ENCODE measurements around the gene CPT1B. TPM values are rescaled to one million over a fixed set of nuclear protein-coding genes. Genes with fewer than 3 reads are reported as not detected.

CPT1B gene
- total and polyA plus RNA-seq, 12 donors = 61.2 to 487 (median 398) TPM

DNA sequence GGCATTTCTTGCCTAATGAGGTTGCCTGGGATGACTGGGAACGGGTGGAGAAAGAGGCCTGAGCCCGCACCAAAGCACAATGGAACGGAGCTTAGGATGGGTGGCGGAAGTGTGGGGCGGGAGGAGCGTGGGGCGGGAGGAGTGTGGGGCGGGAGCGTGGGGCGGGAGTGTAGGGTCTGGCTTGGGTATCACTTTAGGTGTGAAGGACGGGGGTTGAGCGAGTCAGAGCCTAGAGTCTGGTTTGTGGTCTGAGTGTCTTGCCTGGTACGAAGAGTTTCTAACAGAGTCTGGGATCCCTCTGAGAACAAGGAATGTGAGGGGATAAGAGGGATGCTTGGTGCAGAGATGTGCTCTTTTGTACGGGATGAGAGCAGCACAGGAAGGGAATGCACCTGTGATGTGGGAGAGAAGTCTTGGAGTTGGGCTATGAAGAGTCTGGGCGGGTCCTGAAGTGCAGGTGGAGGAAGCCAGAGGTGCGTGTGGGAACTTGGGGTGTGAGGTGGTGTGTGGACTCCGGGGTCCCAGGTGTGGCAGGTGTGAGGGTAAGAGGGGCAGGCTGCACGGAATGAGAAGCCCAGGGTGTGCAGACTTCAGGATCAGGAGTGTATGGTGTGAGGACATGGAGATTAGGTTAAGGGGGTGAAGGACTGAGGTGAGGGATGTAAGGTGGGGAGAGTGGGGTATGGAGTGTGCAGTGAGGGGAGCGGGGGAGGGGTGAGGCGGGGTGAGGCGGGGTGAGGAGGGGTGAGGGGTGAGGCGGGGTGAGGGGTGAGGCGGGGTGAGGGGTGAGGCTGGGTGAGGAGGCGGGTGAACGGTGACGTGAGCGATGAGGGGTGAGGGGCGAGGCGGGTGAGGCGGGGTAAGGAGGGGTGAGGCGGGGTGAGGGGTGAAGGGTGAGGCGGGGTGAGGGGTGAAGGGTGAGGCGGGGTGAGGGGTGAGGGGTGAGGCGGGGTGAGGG, 16.5 kb downstream of the CPT1B start:
- DNase-seq (no peak), ATAC-seq (no peak)
- no peaks in the 10 kb centered on the region for H3K36me3 ChIP-seq
- intact Hi-C loops (cut with DNase I) = loop anchor here in 2 of 10 donors (2.0 to 5.0 kb wide), 2 partner anchors 21 to 34 kb away; partner anchors contain the start of genes CHKB (in 1 of the 2) and SCO2 (in 1 of the 2)
- H3K27me3 ChIP-seq = no peaks in the 10 kb centered on the region
- WGBS, 2 donors = 71 to 81% methylated on average over 21 to 23 of the region's 34 CpGs
- peaks cover 0 to 20% (median 7%) of the 10 kb centered on the region in 9 donors for H3K4me1 ChIP-seq
- H3K4me3 ChIP-seq = no peak overlapping the region
- no peaks in the 10 kb centered on the region for H3K9me3 ChIP-seq
- no peak overlapping the region for H3K27ac ChIP-seq
- TF ChIP-seq CTCF (IDR thresholded peaks at IDR 0.05) = no peak

DNA sequence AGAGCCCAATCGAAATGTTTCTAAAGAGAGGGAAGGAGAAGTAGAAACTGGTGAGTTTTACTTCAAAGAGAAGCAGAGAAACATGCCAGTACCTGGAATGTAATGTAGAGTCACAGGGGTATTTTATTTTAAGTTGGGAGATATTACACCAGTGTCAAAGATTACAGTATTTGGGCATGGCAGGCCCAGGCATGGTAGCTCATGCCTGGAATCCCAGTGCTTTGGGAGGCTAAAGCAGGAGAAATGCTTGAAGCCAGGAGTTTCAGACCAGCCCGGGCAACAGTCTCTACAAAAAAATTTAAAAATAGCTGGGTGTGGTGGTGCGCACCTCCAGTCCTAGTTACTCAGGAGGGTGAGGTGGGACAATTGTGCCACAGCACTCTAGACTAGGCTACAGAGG, 18.2 kb downstream of the CPT1B start:
- WGBS, 2 donors = 84 to 86% methylated on average over 3 of the region's 3 CpGs
- Histone ChIP-seq H3K4me3 (no peak overlapping the region), H3K27me3 (no peaks in the 10 kb centered on the region), H3K4me1 (peaks cover 0 to 20% (median 7%) of the 10 kb centered on the region in 9 donors), H3K36me3 (no peaks in the 10 kb centered on the region), H3K27ac (no peak overlapping the region), H3K9me3 (no peaks in the 10 kb centered on the region)
- ATAC-seq (no peak), DNase-seq (no peak)
- intact Hi-C loops (cut with DNase I) = loop anchor here in 1 of 10 donors (5.0 kb wide), 1 partner anchor 33 kb away; the partner anchor contains the start of gene SCO2
- TF ChIP-seq CTCF (IDR thresholded peaks at IDR 0.05) = no peak

- 75 to 81% methylated on average over 5 of the region's 5 CpGs for WGBS, 2 donors
- Histone ChIP-seq H3K4me1 (no peaks in the 10 kb centered on the region), H3K36me3 (no peaks in the 10 kb centered on the region), H3K9me3 (no peaks in the 10 kb centered on the region), H3K27ac (no peak overlapping the region), H3K4me3 (no peak overlapping the region), H3K27me3 (peaks cover 0 to 5% (median 0%) of the 10 kb centered on the region in 7 donors)
- DNase-seq (no peak), ATAC-seq (no peak)
- no peak for TF ChIP-seq CTCF (IDR thresholded peaks at IDR 0.05)
- intact Hi-C loops (cut with DNase I) = no loop called here
These were observed 21.5 kb downstream of the CPT1B start for GRCh38 chr22:50556703-50557102.

DNA sequence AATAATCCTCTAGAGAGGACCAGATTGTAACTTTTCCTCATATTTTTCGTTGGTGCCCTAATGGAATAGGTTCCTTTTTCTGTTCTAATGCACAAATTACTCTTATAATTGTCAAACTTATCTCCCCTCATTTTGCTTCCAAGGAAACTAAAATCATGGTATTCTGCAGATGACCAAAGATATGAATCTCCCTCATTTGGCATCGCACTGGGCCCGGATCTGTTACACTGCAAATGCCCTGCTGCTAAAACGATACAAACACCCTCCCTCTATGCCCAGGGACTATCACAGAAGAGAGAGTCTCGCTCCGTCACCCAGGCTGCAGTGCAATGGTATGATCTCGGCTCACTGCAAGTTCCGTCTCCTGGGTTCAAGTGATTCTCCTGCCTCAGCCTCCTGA, 24.9 kb downstream of the CPT1B start:
- intact Hi-C loops (cut with DNase I) = no loop called here
- H3K27ac ChIP-seq = no peak overlapping the region
- H3K4me1 ChIP-seq = peaks cover 0 to 14% (median 9%) of the 10 kb centered on the region in 9 donors
- ATAC-seq = no peak
- peaks cover 0 to 36% (median 27%) of the 10 kb centered on the region in 7 donors for H3K27me3 ChIP-seq
- H3K36me3 ChIP-seq = no peaks in the 10 kb centered on the region
- no peaks in the 10 kb centered on the region for H3K9me3 ChIP-seq
- WGBS, 2 donors = 84 to 90% methylated on average over 8 of the region's 8 CpGs
- no peak for DNase-seq
- H3K4me3 ChIP-seq = no peak overlapping the region
- no peak for TF ChIP-seq CTCF (IDR thresholded peaks at IDR 0.05)

All from heart right ventricle (tissue), 16 donors.